ENCODE data around the gene ELN.

Gene ELN

GRCh38 chr7:74063223-74063641 is 35.3 kb downstream of the ELN start:
- no peak for TF ChIP-seq CTCF (IDR thresholded peaks at IDR 0.05; ENCODE audit: poor library complexity, severe bottlenecking)
- Histone ChIP-seq H3K36me3 (ENCODE audit: low read depth) (no peaks in the 10 kb centered on the region), H3K9me3 (ENCODE audit: severe bottlenecking) (no peaks in the 10 kb centered on the region), H3K4me1 (ENCODE audit: insufficient read depth, poor library complexity, severe bottlenecking) (no peaks in the 10 kb centered on the region), H3K27ac (ENCODE audit: poor library complexity, severe bottlenecking) (no peak overlapping the region), H3K4me3 (ENCODE audit: severe bottlenecking) (no peak overlapping the region), H3K27me3 (ENCODE audit: insufficient read depth, poor library complexity, severe bottlenecking) (no peaks in the 10 kb centered on the region)
- ATAC-seq (ENCODE audit: low read depth) = no peak
- DNase-seq (ENCODE audit: low spot score) = no peak

- Histone ChIP-seq H3K27me3 (ENCODE audit: insufficient read depth, poor library complexity, severe bottlenecking) (no peaks in the 10 kb centered on the region), H3K4me1 (ENCODE audit: insufficient read depth, poor library complexity, severe bottlenecking) (no peaks in the 10 kb centered on the region), H3K36me3 (ENCODE audit: low read depth) (no peaks in the 10 kb centered on the region), H3K4me3 (ENCODE audit: severe bottlenecking) (no peak overlapping the region), H3K27ac (ENCODE audit: poor library complexity, severe bottlenecking) (no peak overlapping the region), H3K9me3 (ENCODE audit: severe bottlenecking) (no peaks in the 10 kb centered on the region)
- ATAC-seq (ENCODE audit: low read depth) (no peak), DNase-seq (ENCODE audit: low spot score) (no peak)
- TF ChIP-seq CTCF (IDR thresholded peaks at IDR 0.05; ENCODE audit: poor library complexity, severe bottlenecking) = no peak
Measured at GRCh38 chr7:74063646-74064045, 35.7 kb downstream of the ELN start.

- H3K27me3 ChIP-seq (ENCODE audit: insufficient read depth, poor library complexity, severe bottlenecking) = no peaks in the 10 kb centered on the region
- H3K9me3 ChIP-seq (ENCODE audit: severe bottlenecking) = no peaks in the 10 kb centered on the region
- no peak for TF ChIP-seq CTCF (IDR thresholded peaks at IDR 0.05; ENCODE audit: poor library complexity, severe bottlenecking)
- no peaks in the 10 kb centered on the region for H3K36me3 ChIP-seq (ENCODE audit: low read depth)
- DNase-seq (ENCODE audit: low spot score) (no peak), ATAC-seq (ENCODE audit: low read depth) (no peak)
- H3K4me3 ChIP-seq (ENCODE audit: severe bottlenecking) = no peak overlapping the region
- no peaks in the 10 kb centered on the region for H3K4me1 ChIP-seq (ENCODE audit: insufficient read depth, poor library complexity, severe bottlenecking)
- no peak overlapping the region for H3K27ac ChIP-seq (ENCODE audit: poor library complexity, severe bottlenecking)
Measured at GRCh38 chr7:74064696-74065095, 36.7 kb downstream of the ELN start.

GRCh38 chr7:74066626-74067025 is 38.7 kb downstream of the ELN start:
- H3K9me3 ChIP-seq (ENCODE audit: severe bottlenecking) = no peaks in the 10 kb centered on the region
- no peak overlapping the region for H3K4me3 ChIP-seq (ENCODE audit: severe bottlenecking)
- ATAC-seq (ENCODE audit: low read depth) (no peak), DNase-seq (ENCODE audit: low spot score) (no peak)
- H3K27me3 ChIP-seq (ENCODE audit: insufficient read depth, poor library complexity, severe bottlenecking) = no peaks in the 10 kb centered on the region
- no peak for TF ChIP-seq CTCF (IDR thresholded peaks at IDR 0.05; ENCODE audit: poor library complexity, severe bottlenecking)
- H3K36me3 ChIP-seq (ENCODE audit: low read depth) = no peaks in the 10 kb centered on the region
- no peak overlapping the region for H3K27ac ChIP-seq (ENCODE audit: poor library complexity, severe bottlenecking)
- H3K4me1 ChIP-seq (ENCODE audit: insufficient read depth, poor library complexity, severe bottlenecking) = no peaks in the 10 kb centered on the region

GRCh38 chr7:74068378-74069085 is 40.6 kb downstream of the ELN start:
- no peaks in the 10 kb centered on the region for H3K9me3 ChIP-seq (ENCODE audit: severe bottlenecking)
- no peak overlapping the region for H3K4me3 ChIP-seq (ENCODE audit: severe bottlenecking)
- no peak for ATAC-seq (ENCODE audit: low read depth)
- H3K27ac ChIP-seq (ENCODE audit: poor library complexity, severe bottlenecking) = no peak overlapping the region
- TF ChIP-seq CTCF (IDR thresholded peaks at IDR 0.05; ENCODE audit: poor library complexity, severe bottlenecking) = no peak
- H3K27me3 ChIP-seq (ENCODE audit: insufficient read depth, poor library complexity, severe bottlenecking) = no peaks in the 10 kb centered on the region
- no peaks in the 10 kb centered on the region for H3K36me3 ChIP-seq (ENCODE audit: low read depth)
- no peak for DNase-seq (ENCODE audit: low spot score)
- H3K4me1 ChIP-seq (ENCODE audit: insufficient read depth, poor library complexity, severe bottlenecking) = no peaks in the 10 kb centered on the region
